NB4 (cell line): Measurements from ENCODE around the gene IDH1.

Experiments used
- CTCF ChIP-seq: IDR thresholded peaks from one replicate; pipeline ENCODE4 v1.5.1; 2012; ENCODE audit warnings: low read depth, low read length
- MAX ChIP-seq: IDR thresholded peaks from 2 replicates; pipeline ENCODE4 v1.6.1; 2011; ENCODE audit warnings: low read depth, low read length
- MYC ChIP-seq: IDR thresholded peaks from 2 replicates; pipeline ENCODE4 v1.6.1; 2011; ENCODE audit warnings: low read depth, low read length
- POLR2A ChIP-seq: IDR thresholded peaks from 2 replicates; pipeline ENCODE4 v1.6.1; 2011; ENCODE audit warnings: mild to moderate bottlenecking; ENCODE audit not compliant: insufficient read length; ENCODE audit errors: extremely low read depth

- peak; percentile 57 for TF ChIP-seq POLR2A
- TF ChIP-seq CTCF: no peak
- TF ChIP-seq MAX: peak; percentile 82
- TF ChIP-seq MYC: peak; percentile 88
Observed at GRCh38 chr2:208265801-208266552, 11.1 kb upstream of the IDH1 start, which contains the start of gene PIKFYVE.
